Type B pancreatic cell (in vitro differentiated cells): ENCODE data around the gene GMEB2. TPM values are rescaled to one million over a fixed set of nuclear protein-coding genes. Genes with fewer than 3 reads are reported as not detected.

Experiments used
- DNase-seq: peaks from one replicate; pipeline ENCODE4 v3.0.0; 2021; ENCODE audit warnings: mixed read lengths; ENCODE audit not compliant: unreplicated experiment; ENCODE audit errors: extremely low spot score
- H3K27ac Mint-ChIP-seq: 2 replicates; pipeline ENCODE4 v1.8.0; 2021; ENCODE audit warnings: mild to moderate bottlenecking, mixed read lengths
- H3K27me3 Mint-ChIP-seq: 2 replicates; pipeline ENCODE4 v1.8.0; 2021; ENCODE audit warnings: mixed read lengths
- H3K36me3 Mint-ChIP-seq: 2 replicates; pipeline ENCODE4 v1.8.0; 2021; ENCODE audit warnings: mixed read lengths
- H3K4me1 Mint-ChIP-seq: one replicate; pipeline ENCODE4 v1.8.0; 2021; ENCODE audit warnings: mixed read lengths; ENCODE audit not compliant: unreplicated experiment
- H3K4me3 Mint-ChIP-seq: 2 replicates; pipeline ENCODE4 v1.8.0; 2021; ENCODE audit warnings: mild to moderate bottlenecking, mixed read lengths
- H3K9me3 Mint-ChIP-seq: 2 replicates; pipeline ENCODE4 v1.8.0; 2021; ENCODE audit warnings: mixed read lengths
- total RNA-seq: library from RNA; stranded (reverse); gene quantifications from 2 replicates; pipeline ENCODE4 v1.2.1, GENCODE V29; 2021; ENCODE audit warnings: low replicate concordance
- TF ChIP-seq, protein P1 (sequence below): fragments of 200-600 bp; sonication (generic); conservative IDR thresholded peaks from 2 replicates; pipeline ENCODE4 v1.5.0; 2021; ENCODE audit warnings: antibody characterized with exemption, mild to moderate bottlenecking

The GMEB2 gene
- total RNA-seq, 1 donor from 2014 or later, result 13.9 TPM

- Mint-ChIP-seq H3K9me3 (no peaks in the 10 kb centered on the region), H3K27ac (peak overlapping the region; percentile 48)
- no peak for DNase-seq
Observed at GRCh38 chr20:63552481-63553249, 74.2 kb downstream of the GMEB2 start.

DNA sequence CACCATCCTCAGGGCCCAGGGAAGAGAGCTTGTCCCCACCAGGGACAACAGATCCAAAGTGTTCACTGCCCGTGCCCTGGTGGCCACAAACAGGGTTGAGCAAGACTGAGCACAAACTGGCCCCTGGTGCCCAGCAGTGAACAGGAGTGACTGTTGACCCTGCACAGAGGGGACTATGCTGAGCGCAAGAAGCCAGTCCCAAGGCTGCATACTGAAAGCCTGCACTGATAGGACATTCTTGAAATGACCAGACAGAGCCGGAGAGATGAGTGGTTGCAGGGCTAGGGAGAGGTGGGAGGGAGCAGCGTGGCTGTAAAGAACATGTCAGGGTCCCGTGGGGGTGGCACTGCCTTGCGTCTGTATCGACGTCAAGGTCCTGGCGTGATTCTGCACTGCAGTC lies 75.8 kb downstream of the GMEB2 start:
- Mint-ChIP-seq H3K4me1 (no peaks in the 10 kb centered on the region), H3K27ac (peak overlapping the region; percentile 51), H3K36me3 (no peaks in the 10 kb centered on the region), H3K9me3 (no peaks in the 10 kb centered on the region), H3K27me3 (no peaks in the 10 kb centered on the region), H3K4me3 (no peak overlapping the region)
- TF ChIP-seq, protein P1, sequence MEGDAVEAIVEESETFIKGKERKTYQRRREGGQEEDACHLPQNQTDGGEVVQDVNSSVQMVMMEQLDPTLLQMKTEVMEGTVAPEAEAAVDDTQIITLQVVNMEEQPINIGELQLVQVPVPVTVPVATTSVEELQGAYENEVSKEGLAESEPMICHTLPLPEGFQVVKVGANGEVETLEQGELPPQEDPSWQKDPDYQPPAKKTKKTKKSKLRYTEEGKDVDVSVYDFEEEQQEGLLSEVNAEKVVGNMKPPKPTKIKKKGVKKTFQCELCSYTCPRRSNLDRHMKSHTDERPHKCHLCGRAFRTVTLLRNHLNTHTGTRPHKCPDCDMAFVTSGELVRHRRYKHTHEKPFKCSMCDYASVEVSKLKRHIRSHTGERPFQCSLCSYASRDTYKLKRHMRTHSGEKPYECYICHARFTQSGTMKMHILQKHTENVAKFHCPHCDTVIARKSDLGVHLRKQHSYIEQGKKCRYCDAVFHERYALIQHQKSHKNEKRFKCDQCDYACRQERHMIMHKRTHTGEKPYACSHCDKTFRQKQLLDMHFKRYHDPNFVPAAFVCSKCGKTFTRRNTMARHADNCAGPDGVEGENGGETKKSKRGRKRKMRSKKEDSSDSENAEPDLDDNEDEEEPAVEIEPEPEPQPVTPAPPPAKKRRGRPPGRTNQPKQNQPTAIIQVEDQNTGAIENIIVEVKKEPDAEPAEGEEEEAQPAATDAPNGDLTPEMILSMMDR, result no peak
- no peak for DNase-seq

More at GRCh38 chr20:63552481-63553249, 74.2 kb downstream of the GMEB2 start:
- Mint-ChIP-seq H3K4me3 (peak overlapping the region; percentile 36), H3K4me1 (peaks cover 3% of the 10 kb centered on the region), H3K36me3 (no peaks in the 10 kb centered on the region), H3K27me3 (no peaks in the 10 kb centered on the region)
- TF ChIP-seq, protein P1, result no peak

DNA sequence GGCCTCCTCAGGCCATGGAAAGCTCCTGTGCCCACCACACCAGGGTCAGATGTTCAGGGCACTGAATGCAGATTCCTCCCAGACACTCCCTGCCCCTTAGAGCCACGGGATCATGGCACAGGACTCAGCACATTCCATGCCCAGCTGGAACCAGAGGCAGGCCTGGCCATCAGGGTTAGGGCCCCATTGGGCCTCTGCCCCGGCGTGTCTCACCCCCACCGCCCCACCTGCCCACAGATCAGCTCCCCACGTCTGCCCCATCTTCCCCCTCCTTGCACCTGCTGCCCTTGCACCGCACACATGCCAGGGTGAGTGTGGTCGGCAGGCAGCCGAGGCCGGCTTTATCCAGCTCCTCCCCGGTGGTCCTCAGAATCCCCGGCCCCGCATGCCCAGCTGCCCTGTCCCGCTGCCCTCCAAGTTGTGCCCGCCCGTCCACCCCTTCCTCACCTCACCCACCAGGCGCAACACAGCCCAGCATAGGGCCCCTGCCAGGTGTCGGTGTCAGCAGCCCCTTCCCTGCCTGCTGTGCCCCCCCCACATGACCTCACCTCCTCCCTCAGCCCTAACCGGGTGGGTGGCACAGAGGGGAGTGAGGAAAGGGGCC lies 77.1 kb downstream of the GMEB2 start:
- Mint-ChIP-seq H3K4me1 (peaks cover 4% of the 10 kb centered on the region), H3K9me3 (no peaks in the 10 kb centered on the region), H3K36me3 (no peaks in the 10 kb centered on the region), H3K27ac (no peak overlapping the region), H3K4me3 (no peak overlapping the region), H3K27me3 (peaks cover 3% of the 10 kb centered on the region)
- TF ChIP-seq, protein P1, result no peak
- DNase-seq, result no peak

GRCh38 chr20:63549019-63549418 lies 77.9 kb downstream of the GMEB2 start:
- H3K27ac Mint-ChIP-seq, result no peak overlapping the region
- no peaks in the 10 kb centered on the region for H3K9me3 Mint-ChIP-seq
- peaks cover 4% of the 10 kb centered on the region for H3K4me1 Mint-ChIP-seq
- H3K36me3 Mint-ChIP-seq, result no peaks in the 10 kb centered on the region
- no peak overlapping the region for H3K4me3 Mint-ChIP-seq
- DNase-seq, result no peak
- peaks cover 3% of the 10 kb centered on the region for H3K27me3 Mint-ChIP-seq
- TF ChIP-seq, protein P1, result no peak

DNA sequence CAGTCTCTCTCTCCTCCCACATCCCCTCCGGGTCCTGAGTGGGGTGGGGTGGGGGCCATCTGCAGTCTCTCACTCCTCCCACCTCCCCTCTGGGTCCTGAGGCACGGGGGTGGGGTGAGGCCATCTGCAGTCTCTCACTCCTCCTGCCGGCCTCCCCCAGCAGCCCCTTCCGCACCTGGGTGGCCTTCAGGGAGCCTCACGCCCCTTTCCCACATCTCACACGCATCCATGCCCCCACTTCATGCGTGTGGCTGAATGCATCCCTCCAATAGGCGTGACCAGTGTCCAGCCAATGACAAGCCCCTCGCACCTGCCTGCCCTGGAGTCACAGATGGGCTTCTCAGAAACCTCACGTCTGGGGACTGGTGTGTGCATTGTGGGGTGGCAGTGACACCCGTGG lies 78.4 kb downstream of the GMEB2 start:
- DNase-seq, result no peak
- no peaks in the 10 kb centered on the region for H3K36me3 Mint-ChIP-seq

More for the DNA sequence above, 78.4 kb downstream of the GMEB2 start:
- Mint-ChIP-seq H3K4me3 (no peak overlapping the region), H3K4me1 (peaks cover 4% of the 10 kb centered on the region), H3K27me3 (peaks cover 3% of the 10 kb centered on the region), H3K9me3 (no peaks in the 10 kb centered on the region), H3K27ac (no peak overlapping the region)
- TF ChIP-seq, protein P1, result no peak
